CD4-positive, alpha-beta memory T cell (primary cell): Measurements from ENCODE around the gene TNFRSF13B. TPM values are rescaled to one million over a fixed set of nuclear protein-coding genes. Genes with fewer than 3 reads are reported as not detected.

Source experiments
- CTCF ChIA-PET: fragments of 350-600 bp; sonication (Branson Sonifier 250); formaldehyde crosslinking; loops from one replicate; lab custom pipeline; 2021; ENCODE audit warnings: inconsistent platforms; ENCODE audit not compliant: partially characterized antibody; lab: Charles Lee
- POLR2A ChIA-PET: fragments of 350-600 bp; sonication (Branson Sonifier 250); formaldehyde crosslinking; loops from one replicate; lab custom pipeline; 2021; ENCODE audit not compliant: partially characterized antibody; lab: Charles Lee
- DNase-seq, 5 donors: peaks; one replicate each; pipeline versions ENCODE4 v3.0.0 to v3.0.0-alpha.2; 2020 to 2022; ENCODE audit warnings: mixed read lengths in 1 of 5
- H3K27ac ChIP-seq: one replicate; pipeline ENCODE4 v1.7.0; 2013; ENCODE audit warnings: low read depth, low read length
- H3K27me3 ChIP-seq: 2 replicates; pipeline ENCODE4 v1.7.0; 2013; ENCODE audit warnings: mild to moderate bottlenecking, low read length, moderate library complexity; ENCODE audit not compliant: insufficient read depth
- H3K36me3 ChIP-seq: 2 replicates; pipeline ENCODE4 v1.7.0; 2013; ENCODE audit warnings: mild to moderate bottlenecking, low read length, moderate library complexity; ENCODE audit not compliant: insufficient read depth
- H3K4me1 ChIP-seq: 2 replicates; pipeline ENCODE4 v1.7.0; 2013; ENCODE audit warnings: mild to moderate bottlenecking, low read length, moderate library complexity; ENCODE audit not compliant: insufficient read depth
- H3K4me3 ChIP-seq, 2 donors: one replicate each; pipeline ENCODE4 v1.7.0; 2013; ENCODE audit warnings: low read length in 2 of 2, mild to moderate bottlenecking in 1 of 2
- H3K9me3 ChIP-seq, 2 donors: one replicate each; pipeline ENCODE4 v1.7.0; 2013; ENCODE audit warnings: low read length in 2 of 2, control low read depth in 1 of 2; ENCODE audit not compliant: control insufficient read depth in 1 of 2
- H3K27ac Mint-ChIP-seq, 7 donors: one replicate each; pipeline ENCODE4 v1.8.0; 2020 to 2021; ENCODE audit warnings: mixed read lengths in 7 of 7, mild to moderate bottlenecking in 6 of 7, inconsistent platforms in 3 of 7, moderate library complexity in 3 of 7
- H3K27me3 Mint-ChIP-seq, 2 donors: one replicate each; pipeline ENCODE4 v1.8.0; 2020 to 2021; ENCODE audit warnings: mixed read lengths in 2 of 2
- H3K36me3 Mint-ChIP-seq, 2 donors: one replicate each; pipeline ENCODE4 v1.8.0; 2020 to 2021; ENCODE audit warnings: mixed read lengths in 2 of 2, inconsistent platforms in 1 of 2, mild to moderate bottlenecking in 1 of 2
- H3K4me1 Mint-ChIP-seq, 4 donors: one replicate each; pipeline ENCODE4 v1.8.0; 2020 to 2021; ENCODE audit warnings: mixed read lengths in 4 of 4, mild to moderate bottlenecking in 1 of 4
- H3K4me3 Mint-ChIP-seq, 8 donors: one replicate each; pipeline ENCODE4 v1.8.0; 2020 to 2021; ENCODE audit warnings: mixed read lengths in 8 of 8, mild to moderate bottlenecking in 7 of 8, moderate library complexity in 6 of 8, inconsistent platforms in 3 of 8
- H3K9me3 Mint-ChIP-seq, 8 donors: one replicate each; pipeline ENCODE4 v1.8.0; 2020 to 2021; ENCODE audit warnings: mixed read lengths in 8 of 8, mild to moderate bottlenecking in 5 of 8, inconsistent platforms in 3 of 8, moderate library complexity in 1 of 8
- intact Hi-C: fragments of 100-400 bp; cut with micrococcal nuclease; formaldehyde crosslinking; loops from one replicate; pipeline ENCODE4 v1.15.1; 2023
- polyA plus RNA-seq, 2 donors: library from polyadenylated mRNA; unstranded; fragments of 300-500 nt; fragmentation: Illumina TruSeq; gene quantifications; one replicate each; pipeline ENCODE4 v1.2.3, GENCODE V29; 2021
- total RNA-seq, 2 experiments: library from RNA; stranded (reverse); gene quantifications; one replicate each; pipeline ENCODE4 v1.2.3, GENCODE V29; 2021

TNFRSF13B gene
- total and polyA plus RNA-seq, 4 experiments from 2014 or later = 0.78 TPM; not detected in 3

- intact Hi-C loops = no loop called here
- H3K4me1 ChIP-seq = no peaks in the 10 kb centered on the region
- H3K36me3 Mint-ChIP-seq = peaks cover 0 to 3% of the 10 kb centered on the region in 2 donors
These were observed 28.2 kb downstream of the TNFRSF13B start for GRCh38 chr17:16943541-16944333.

DNA sequence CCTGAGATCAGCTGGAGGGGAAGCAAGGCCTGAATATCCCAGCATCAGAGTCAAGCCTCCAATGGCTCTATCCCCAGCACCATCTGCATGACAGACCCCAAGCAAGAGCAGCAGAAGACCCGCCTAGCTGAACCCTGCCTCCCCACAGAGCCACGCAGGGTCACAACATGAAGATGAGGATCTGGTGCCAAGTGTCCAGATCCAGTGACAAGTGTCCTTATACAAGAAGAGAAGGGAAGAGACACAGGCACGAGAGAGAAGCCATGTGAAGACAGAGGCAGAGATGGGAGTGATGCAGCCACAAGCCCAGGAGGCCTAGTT, 28.9 kb downstream of the TNFRSF13B start:
- Mint-ChIP-seq H3K4me3 (no peak overlapping the region), H3K27ac (no peak overlapping the region), H3K4me1 (no peaks in the 10 kb centered on the region), H3K36me3 (peaks cover 0 to under 1% of the 10 kb centered on the region in 2 donors), H3K9me3 (peaks cover 0 to 13% (median 3%) of the 10 kb centered on the region in 8 donors), H3K27me3 (peaks cover 5 to 9% of the 10 kb centered on the region in 2 donors)
- no peaks in the 10 kb centered on the region for H3K9me3 ChIP-seq
- no peak for DNase-seq
- H3K4me1 ChIP-seq = no peaks in the 10 kb centered on the region
- no peak overlapping the region for H3K27ac ChIP-seq
- H3K27me3 ChIP-seq = no peaks in the 10 kb centered on the region
- ChIA-PET CTCF (no interaction called here), POLR2A (no interaction called here)
- no peak overlapping the region for H3K4me3 ChIP-seq
- intact Hi-C loops = no loop called here
- H3K36me3 ChIP-seq = no peaks in the 10 kb centered on the region

More at GRCh38 chr17:16943541-16944333, 28.2 kb downstream of the TNFRSF13B start:
- no peaks in the 10 kb centered on the region for H3K4me1 Mint-ChIP-seq
- Histone ChIP-seq H3K27me3 (no peaks in the 10 kb centered on the region), H3K36me3 (no peaks in the 10 kb centered on the region), H3K4me3 (no peak overlapping the region), H3K27ac (no peak overlapping the region), H3K9me3 (no peaks in the 10 kb centered on the region)
- POLR2A ChIA-PET = no interaction called here
- no peak overlapping the region for H3K27ac Mint-ChIP-seq
- CTCF ChIA-PET = no interaction called here
- no peak overlapping the region for H3K4me3 Mint-ChIP-seq
- peaks cover 5 to 7% of the 10 kb centered on the region in 2 donors for H3K27me3 Mint-ChIP-seq
- no peak for DNase-seq
- peaks cover 0 to 19% (median 9%) of the 10 kb centered on the region in 8 donors for H3K9me3 Mint-ChIP-seq

DNA sequence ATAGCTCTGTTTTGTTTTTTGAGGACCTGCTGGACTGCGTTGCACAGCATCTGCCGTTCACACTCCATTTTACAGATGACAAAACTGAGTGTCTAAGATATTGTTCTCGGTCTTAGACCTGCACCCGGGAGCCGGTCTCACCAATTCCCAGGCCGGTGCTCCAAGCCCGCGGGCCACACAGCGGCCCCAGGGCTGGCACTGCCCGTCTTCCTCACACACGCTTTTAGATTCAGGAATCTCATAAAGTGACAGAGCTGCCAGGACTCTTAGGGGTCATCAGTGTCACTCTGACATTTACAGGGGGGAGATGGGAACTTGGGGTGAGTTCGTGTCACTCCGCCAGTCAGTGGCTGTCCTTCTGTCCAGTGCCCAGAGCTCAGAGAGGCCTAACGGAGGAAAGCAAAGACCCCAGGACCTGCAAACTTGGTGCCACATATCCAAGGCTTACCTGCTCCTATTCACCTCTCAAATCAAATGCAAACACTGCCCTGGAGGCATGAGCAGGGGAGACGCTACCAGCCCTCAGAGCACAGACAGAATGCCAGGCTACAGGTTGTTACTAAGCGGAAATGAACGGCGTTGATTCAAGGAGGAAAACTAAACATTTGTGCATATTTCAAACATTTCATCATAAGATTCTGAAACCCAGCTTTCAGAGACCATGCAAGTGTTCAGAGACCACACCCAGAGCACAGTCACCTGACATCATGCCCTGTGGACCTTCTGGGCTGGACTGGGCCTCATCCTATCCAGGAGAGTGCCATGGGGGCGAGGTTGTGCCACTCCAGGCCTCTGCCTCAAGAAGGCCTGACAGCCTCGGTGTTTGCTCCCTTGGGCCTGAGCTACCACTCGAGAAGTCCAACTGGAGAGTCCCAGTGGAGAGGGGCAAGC, 29.5 kb downstream of the TNFRSF13B start:
- Histone ChIP-seq H3K27ac (no peak overlapping the region), H3K36me3 (no peaks in the 10 kb centered on the region), H3K9me3 (no peaks in the 10 kb centered on the region), H3K27me3 (no peaks in the 10 kb centered on the region), H3K4me1 (no peaks in the 10 kb centered on the region), H3K4me3 (no peak overlapping the region)
- Mint-ChIP-seq H3K9me3 (peaks cover 0 to 7% (median 0%) of the 10 kb centered on the region in 8 donors), H3K27ac (no peak overlapping the region), H3K27me3 (peaks cover 5 to 9% of the 10 kb centered on the region in 2 donors), H3K4me1 (no peaks in the 10 kb centered on the region), H3K4me3 (no peak overlapping the region), H3K36me3 (no peaks in the 10 kb centered on the region)
- POLR2A ChIA-PET = no interaction called here
- DNase-seq = no peak
- intact Hi-C loops = no loop called here
- CTCF ChIA-PET = no interaction called here

DNA sequence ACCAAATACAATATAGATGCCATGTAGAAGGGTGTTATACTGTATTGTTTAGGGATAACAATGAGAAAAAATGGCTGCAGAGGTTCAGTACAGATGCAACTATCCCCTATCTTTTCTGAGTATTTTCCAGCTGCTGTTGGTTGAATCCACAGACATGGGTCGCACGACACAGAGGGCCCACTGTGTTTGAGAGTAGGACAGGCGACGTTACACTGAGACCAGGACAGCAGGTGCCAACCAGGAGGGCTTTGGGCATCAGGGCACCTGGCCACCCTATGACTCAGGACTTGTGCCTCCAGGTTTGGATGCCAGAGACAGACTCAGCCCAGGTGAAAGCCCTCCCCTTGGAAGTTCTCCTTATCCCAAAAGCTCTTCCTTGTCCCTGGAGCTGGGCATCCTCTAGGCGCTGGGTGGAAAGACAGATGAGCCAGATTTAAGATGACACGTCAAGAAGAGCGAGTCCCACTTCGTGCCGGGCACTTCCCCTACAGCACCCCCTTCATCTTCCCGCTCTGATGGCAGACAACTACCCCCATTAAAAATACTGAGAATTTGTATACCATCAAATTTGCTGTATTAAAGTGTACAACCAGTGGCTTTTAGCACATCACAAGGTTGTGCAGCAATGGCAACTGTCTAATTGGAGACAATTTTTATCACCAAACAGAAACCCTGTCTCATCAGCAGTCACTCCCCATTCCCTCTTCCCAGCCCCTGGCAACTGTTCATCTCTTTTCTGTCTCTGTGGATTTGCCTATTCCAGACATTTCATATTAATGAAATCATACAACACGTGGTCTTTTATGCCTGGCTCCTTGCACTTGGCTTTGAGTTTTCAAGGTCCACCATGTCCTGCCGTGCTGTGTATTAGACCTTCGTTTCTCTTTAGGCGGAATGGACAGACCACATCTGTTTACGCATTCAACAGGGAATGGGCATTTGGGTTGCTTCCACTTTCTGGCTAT, 30.6 kb downstream of the TNFRSF13B start:
- H3K4me1 Mint-ChIP-seq = no peaks in the 10 kb centered on the region
- Histone ChIP-seq H3K27me3 (no peaks in the 10 kb centered on the region), H3K9me3 (no peaks in the 10 kb centered on the region), H3K4me1 (no peaks in the 10 kb centered on the region), H3K4me3 (no peak overlapping the region), H3K27ac (no peak overlapping the region), H3K36me3 (no peaks in the 10 kb centered on the region)
- peak overlapping the region in 1 of 7 donors; percentile 2 for H3K27ac Mint-ChIP-seq
- POLR2A ChIA-PET = no interaction called here
- DNase-seq = no peak
- peaks cover 5 to 9% of the 10 kb centered on the region in 2 donors for H3K27me3 Mint-ChIP-seq
- CTCF ChIA-PET = no interaction called here
- intact Hi-C loops = no loop called here
- H3K36me3 Mint-ChIP-seq = no peaks in the 10 kb centered on the region
- no peak overlapping the region for H3K4me3 Mint-ChIP-seq
- H3K9me3 Mint-ChIP-seq = no peaks in the 10 kb centered on the region

GRCh38 chr17:16940116-16940881, 31.6 kb downstream of the TNFRSF13B start:
- peak in 1 of 5 donors; percentile 18 for DNase-seq
- Mint-ChIP-seq H3K9me3 (no peaks in the 10 kb centered on the region), H3K4me3 (no peak overlapping the region), H3K36me3 (no peaks in the 10 kb centered on the region), H3K27me3 (peaks cover 5 to 7% of the 10 kb centered on the region in 2 donors), H3K4me1 (no peaks in the 10 kb centered on the region), H3K27ac (no peak overlapping the region)
- Histone ChIP-seq H3K9me3 (no peaks in the 10 kb centered on the region), H3K4me3 (no peak overlapping the region), H3K36me3 (no peaks in the 10 kb centered on the region), H3K27ac (no peak overlapping the region), H3K27me3 (no peaks in the 10 kb centered on the region), H3K4me1 (no peaks in the 10 kb centered on the region)
- intact Hi-C loops = no loop called here
- ChIA-PET POLR2A (no interaction called here), CTCF (no interaction called here)

- Histone ChIP-seq H3K27me3 (no peaks in the 10 kb centered on the region), H3K4me3 (no peak overlapping the region), H3K36me3 (no peaks in the 10 kb centered on the region), H3K4me1 (no peaks in the 10 kb centered on the region), H3K9me3 (no peaks in the 10 kb centered on the region), H3K27ac (no peak overlapping the region)
- intact Hi-C loops = no loop called here
- H3K4me3 Mint-ChIP-seq = no peak overlapping the region
- no peaks in the 10 kb centered on the region for H3K36me3 Mint-ChIP-seq
- no peak for DNase-seq
- POLR2A ChIA-PET = no interaction called here
- H3K27ac Mint-ChIP-seq = no peak overlapping the region
- no peaks in the 10 kb centered on the region for H3K4me1 Mint-ChIP-seq
- CTCF ChIA-PET = no interaction called here
- peaks cover 5 to 7% of the 10 kb centered on the region in 2 donors for H3K27me3 Mint-ChIP-seq
- no peaks in the 10 kb centered on the region for H3K9me3 Mint-ChIP-seq
These were observed 32.3 kb downstream of the TNFRSF13B start for GRCh38 chr17:16939606-16940115.
